GM21390 (cell line): Measurements from ENCODE around the gene ARHGAP10.

Source experiments
- ATAC-seq: cut with Tn5 transposase; IDR thresholded peaks from one replicate; pipeline ENCODE4 v1.9.1; 2021; ENCODE audit not compliant: unreplicated experiment

The ARHGAP10 gene

GRCh38 chr4:147765121-147765529 lies 33.2 kb downstream of the ARHGAP10 start:
- ATAC-seq, result no peak

GRCh38 chr4:147768113-147768512 lies 36.2 kb downstream of the ARHGAP10 start:
- ATAC-seq, result no peak

GRCh38 chr4:147769386-147769785 lies 37.5 kb downstream of the ARHGAP10 start:
- ATAC-seq, result no peak

- no peak for ATAC-seq
Measured at GRCh38 chr4:147770831-147771230, 38.9 kb downstream of the ARHGAP10 start.

- no peak for ATAC-seq
Measured at GRCh38 chr4:147772056-147772455, 40.2 kb downstream of the ARHGAP10 start.

GRCh38 chr4:147772459-147772969 lies 40.6 kb downstream of the ARHGAP10 start:
- no peak for ATAC-seq

- ATAC-seq, result peak; percentile 68
Measured at GRCh38 chr4:147773261-147774184, 41.6 kb downstream of the ARHGAP10 start.

- ATAC-seq, result no peak
Measured at GRCh38 chr4:147776716-147777115, 44.8 kb downstream of the ARHGAP10 start.

GRCh38 chr4:147777456-147778091 lies 45.7 kb downstream of the ARHGAP10 start:
- no peak for ATAC-seq

- ATAC-seq, result peak; percentile 71
Measured at GRCh38 chr4:147778942-147779341, 47.1 kb downstream of the ARHGAP10 start.

- no peak for ATAC-seq
Measured at GRCh38 chr4:147779451-147779850, 47.6 kb downstream of the ARHGAP10 start.

- peak; percentile 62 for ATAC-seq
Measured at GRCh38 chr4:147780137-147780777, 48.4 kb downstream of the ARHGAP10 start.

- no peak for ATAC-seq
Measured at GRCh38 chr4:147782087-147782781, 50.3 kb downstream of the ARHGAP10 start.

- no peak for ATAC-seq
Measured at GRCh38 chr4:147785129-147785528, 53.2 kb downstream of the ARHGAP10 start.

- ATAC-seq, result peak; percentile 88
Measured at GRCh38 chr4:147786031-147786430, 54.1 kb downstream of the ARHGAP10 start.

GRCh38 chr4:147786531-147786930 lies 54.6 kb downstream of the ARHGAP10 start:
- ATAC-seq, result no peak

GRCh38 chr4:147787204-147787603 lies 55.3 kb downstream of the ARHGAP10 start:
- no peak for ATAC-seq

- no peak for ATAC-seq
Measured at GRCh38 chr4:147788791-147789190, 56.9 kb downstream of the ARHGAP10 start.

- ATAC-seq, result no peak
Measured at GRCh38 chr4:147789596-147789995, 57.7 kb downstream of the ARHGAP10 start.

- ATAC-seq, result no peak
Measured at GRCh38 chr4:147790412-147790811, 58.5 kb downstream of the ARHGAP10 start.

- ATAC-seq, result no peak
Measured at GRCh38 chr4:147791341-147791740, 59.5 kb downstream of the ARHGAP10 start.
